Suppressor macrophage (primary cell): ENCODE measurements around the gene MKI67.
"Not testable (repeated sequence)": the region's sequence is repeated elsewhere in the genome, so short reads cannot be mapped to it uniquely, and the experiment has no call there.

Source experiments
- DNase-seq, 4 experiments: peaks; one replicate each; pipeline ENCODE4 v3.0.0-alpha.2; 2020 to 2022
- total RNA-seq, 17 experiments: gene quantifications; one replicate each; lab custom pipeline; 2026; ENCODE audit warnings: mixed read lengths in 6 of 17, inconsistent platforms in 3 of 17; lab: John Stamatoyannopoulos, UW

The MKI67 gene
- total RNA-seq: 15.5 to 645 (median 142) reads per million in 17 experiments

DNA sequence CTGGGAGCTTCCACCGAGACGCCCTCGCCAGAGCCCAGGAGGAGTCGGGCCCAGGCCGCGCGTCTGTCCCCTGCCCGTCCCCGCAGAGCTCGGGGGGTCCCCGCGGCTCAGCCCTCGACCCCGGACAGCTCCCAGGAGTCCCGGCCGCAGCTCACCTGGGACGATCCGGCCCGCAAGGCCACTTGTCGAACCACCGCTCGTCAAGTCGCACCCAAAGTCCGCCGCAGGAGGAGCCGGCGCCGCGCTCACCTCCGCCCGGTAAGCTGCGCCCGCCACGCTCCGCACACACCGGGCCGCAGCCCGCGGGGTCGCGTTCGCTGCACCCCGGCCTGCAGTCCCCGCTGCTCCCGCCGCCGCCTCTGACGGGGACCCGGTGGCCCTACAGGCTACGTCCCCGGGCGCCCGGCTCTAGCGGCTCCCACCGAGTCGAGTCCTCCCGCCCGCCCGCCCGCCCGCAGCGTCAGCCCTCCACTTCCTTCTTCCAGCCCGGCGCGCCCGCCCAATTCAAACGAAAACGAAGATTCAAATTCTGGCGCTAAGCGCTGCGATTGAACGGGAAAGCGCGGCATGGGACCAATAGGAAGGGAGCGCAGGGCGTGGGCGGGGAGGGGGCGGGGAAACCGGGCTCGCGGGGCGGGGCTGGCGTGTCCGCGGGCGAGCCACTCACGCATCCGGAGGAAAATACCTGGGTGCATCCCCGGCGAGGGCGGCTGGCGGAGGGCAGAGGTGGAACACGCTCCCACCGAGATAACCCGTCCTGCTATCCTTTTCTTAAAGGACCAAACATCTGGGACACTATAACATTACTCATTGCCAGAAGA lies at the start of gene MKI67:
Gene MKI67 (minus strand): TSS at position 480 of the 821 bp plus-strand sequence. CDS start 756 bp downstream, outside the sequence.
- peak; percentile 97 to 99 (median 97) for DNase-seq

DNA sequence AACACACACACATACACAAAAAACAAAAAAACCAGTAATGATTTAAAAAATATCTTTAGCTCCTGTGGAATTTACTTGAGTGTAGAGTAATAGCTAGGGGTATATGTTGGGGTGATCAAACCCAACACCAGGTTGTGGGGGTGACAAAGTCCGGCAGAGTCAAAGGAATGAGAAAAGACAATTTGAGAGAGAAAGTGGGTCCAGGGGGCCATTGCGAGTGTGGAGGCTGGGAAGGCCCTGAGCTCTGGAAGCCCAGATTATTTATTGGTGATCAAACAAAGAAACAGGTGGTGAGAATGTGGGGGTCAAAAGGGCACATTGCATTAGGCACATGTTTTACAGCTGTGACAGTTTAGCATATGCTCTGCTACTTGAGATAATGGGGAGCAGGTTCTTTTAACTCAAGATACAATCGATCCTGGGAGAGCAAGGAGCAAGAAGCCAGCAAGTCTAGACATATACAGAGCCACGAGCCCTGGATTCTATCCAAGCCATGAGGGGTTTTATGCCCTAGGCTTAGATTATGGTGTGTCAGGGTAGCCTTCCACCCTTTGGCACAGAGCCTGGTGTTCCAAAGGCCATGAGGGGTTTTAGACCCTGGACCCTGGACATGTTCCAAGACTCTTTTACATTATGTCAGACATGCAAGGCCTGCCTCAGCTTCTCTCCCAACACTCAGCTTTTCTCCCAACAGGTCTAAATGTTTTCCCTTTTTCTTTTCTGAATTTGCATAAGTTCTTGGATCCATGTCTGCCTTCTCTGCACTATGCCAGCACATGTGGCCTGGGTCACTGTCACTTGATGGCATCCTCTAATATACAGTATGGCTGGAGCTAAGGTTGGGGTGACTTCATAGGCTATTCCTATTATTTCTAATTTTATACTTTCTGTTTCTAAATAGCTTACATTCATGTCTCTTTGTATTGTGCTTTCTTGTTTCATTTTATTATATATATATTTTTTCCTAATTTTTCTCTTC lies 48.6 kb upstream of the MKI67 start:
- DNase-seq: no peak

DNA sequence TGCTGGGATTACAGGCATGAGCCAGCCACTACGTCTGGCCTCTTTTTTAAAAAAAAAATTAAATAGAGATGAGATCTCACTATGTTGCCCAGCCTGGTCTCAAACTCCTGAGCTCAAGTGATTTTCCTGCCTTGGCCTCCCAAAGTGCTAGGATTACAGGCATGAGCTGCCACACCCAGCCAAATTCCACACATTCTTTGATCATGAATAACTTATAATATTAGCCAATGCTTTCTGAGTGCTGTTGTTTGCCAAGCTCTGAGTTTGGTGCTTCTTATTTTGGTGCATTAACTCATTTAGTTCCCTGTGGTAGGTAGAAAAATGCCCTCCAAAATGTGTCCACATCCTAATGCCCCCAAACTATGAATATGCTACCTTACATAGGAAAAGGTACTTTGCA lies 47.2 kb upstream of the MKI67 start:
- DNase-seq: no peak

DNA sequence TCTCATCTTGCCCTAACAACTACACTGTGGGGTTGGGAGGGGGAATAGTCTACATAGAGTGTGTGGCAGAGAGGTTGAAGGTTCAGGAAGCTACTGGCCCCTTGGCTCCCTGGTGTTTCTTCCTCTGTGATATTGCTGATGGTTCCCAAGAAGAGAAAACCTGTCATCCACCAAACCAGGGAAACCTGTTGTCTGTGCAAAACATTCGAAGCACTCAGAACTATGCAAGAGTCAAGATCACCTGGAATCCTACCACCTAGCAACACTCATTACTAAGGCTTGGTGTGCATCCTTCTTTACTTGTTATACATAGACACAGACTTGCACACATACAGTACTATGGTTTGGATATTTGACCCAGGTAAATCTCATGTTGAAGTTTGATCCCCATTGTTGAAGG lies 46.5 kb upstream of the MKI67 start:
- DNase-seq: no peak

DNA sequence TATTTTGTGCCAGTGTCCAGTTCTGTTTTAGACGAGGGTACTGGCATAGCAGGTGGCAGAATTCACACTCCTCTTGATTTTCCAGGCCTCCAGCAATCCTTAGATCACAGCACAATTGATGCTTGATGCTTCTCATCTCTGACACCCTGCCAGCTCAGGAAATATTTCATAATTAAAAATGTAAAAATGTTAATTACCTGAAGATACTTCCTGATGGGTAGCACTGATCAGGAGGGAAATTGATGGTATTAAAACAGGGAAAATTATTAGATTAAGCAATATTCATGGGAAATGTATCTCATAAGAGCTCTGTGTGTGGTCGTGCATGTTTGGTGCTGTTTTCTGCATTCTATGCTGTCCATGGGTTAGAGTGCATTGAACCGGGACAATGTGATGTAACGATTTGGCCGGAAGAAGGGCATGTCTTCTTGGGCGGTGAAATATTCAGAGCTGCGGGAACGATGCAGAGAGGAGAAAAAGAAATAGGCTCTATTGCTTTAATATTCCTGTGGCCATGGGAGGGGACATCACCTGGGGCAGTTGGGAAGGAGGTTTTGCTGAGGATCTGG lies 43.7 kb upstream of the MKI67 start:
- no peak for DNase-seq

- DNase-seq: no peak
Observed at GRCh38 chr10:128167926-128168520, 41.8 kb upstream of the MKI67 start.

GRCh38 chr10:128167123-128167522 lies 40.9 kb upstream of the MKI67 start:
- DNase-seq: not testable (repeated sequence)

GRCh38 chr10:128166151-128166550 lies 39.9 kb upstream of the MKI67 start:
- no peak for DNase-seq

DNA sequence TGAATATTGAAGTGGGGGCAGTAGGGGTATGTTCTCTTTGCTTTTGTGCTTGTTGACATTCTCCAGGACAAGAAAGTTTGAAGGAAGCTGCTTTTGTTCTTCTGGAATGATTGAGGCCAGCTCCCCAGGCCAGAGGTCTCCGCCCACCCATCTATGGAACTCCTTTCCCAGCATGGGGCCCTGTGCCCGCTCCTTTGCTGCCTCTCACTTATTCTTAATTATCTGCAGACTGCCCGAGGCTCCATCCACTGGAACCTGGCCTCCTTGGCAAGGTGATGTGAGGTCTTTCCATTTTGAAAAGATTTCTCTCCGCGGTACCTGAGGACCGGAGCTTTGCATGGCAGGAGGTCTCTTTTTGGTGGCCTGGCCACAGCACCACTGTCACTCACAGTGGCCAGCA lies 39.3 kb upstream of the MKI67 start:
- no peak for DNase-seq

DNA sequence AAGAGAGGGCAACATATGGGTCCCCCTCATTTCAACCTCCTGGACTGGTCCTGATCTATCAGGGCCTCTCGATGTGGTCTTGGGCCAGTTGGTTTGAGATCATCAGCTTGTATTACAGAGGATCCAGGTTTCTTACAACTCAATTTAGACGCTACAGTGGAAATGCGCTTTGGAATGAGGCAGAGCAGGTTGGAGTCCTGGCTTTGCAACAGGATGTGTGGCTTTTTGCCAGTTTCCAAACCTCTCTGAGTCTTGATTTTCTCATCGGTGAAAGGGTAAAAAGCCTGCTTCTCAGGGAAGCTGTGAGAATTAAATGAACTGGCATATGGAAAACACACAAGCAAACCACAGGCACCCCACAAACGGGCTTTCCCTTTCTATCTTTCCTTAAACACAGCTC lies 37.5 kb upstream of the MKI67 start:
- DNase-seq: no peak

- peak; percentile 34 to 66 (median 50) for DNase-seq
Observed at GRCh38 chr10:128161031-128161430, 34.8 kb upstream of the MKI67 start.

GRCh38 chr10:128160297-128160711 lies 34.1 kb upstream of the MKI67 start:
- peak in 3 of 4 experiments; percentile 34 to 51 (median 43) for DNase-seq

GRCh38 chr10:128158021-128158795 lies 32.0 kb upstream of the MKI67 start:
- peak in 1 of 4 experiments; percentile 7 for DNase-seq

- DNase-seq: no peak
Observed at GRCh38 chr10:128156999-128157755, 31.0 kb upstream of the MKI67 start.

- DNase-seq: no peak
Observed at GRCh38 chr10:128152741-128153580, 26.7 kb upstream of the MKI67 start.

DNA sequence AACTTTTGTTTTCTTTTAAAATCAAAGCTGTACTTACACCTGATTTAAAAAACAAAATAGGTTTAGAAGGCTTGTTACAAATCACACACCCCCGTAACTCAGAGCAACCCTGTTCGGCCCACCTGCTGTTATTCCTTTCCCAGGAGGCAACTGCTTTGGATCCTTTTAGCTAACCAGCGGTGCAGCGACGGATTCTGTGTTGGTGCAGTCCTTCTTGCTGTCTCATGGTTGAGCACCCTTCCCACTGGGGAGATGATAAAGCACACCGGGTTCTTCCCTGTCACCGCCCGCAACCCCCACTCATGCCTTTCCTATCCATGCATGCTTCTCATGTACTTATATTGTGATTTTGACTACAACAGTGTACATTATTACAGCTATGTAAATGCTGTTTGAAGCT lies 24.8 kb upstream of the MKI67 start:
- no peak for DNase-seq

DNA sequence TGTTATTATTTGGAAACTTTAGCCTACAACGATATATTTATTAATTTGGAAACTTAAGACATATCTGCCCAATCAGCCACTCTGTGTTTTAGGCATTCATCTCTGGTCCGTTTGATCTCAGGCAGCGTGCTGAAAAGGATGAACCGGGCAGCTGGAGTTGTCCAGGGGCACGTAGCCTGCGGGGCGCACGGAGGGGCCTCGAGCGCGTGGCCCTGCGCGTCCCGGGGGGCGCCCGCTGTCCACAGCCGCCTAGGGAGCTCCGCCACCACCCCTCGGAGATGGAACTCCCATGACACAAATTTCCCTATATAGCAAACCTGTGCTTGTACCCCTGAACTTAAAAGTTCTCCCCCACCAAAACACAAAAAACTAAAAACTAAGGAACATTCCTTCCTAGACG lies 24.3 kb upstream of the MKI67 start:
- no peak for DNase-seq

DNA sequence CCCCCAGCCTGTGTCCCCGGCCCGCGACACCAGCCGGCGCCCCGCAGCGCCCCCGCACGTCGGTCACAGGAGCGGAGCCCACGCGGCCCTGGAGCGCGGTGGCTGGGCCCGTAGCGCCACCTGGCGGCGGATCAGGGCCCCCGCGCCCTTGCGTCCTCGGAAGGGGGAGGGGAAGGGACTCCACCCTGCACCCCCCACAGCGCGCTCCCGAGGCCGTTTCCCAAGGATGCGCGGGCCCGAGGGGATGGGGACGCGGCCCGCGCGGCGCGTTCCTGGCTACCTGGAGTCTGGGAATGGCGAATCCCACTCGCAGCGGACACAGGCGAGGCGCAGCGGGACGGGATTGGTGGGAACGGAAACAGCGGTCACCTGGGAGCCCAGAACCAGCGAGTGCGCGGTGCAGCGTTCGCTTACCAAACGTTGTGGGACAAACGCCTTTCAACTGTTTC lies 23.8 kb upstream of the MKI67 start:
- peak; percentile 83 to 95 (median 91) for DNase-seq

GRCh38 chr10:128149267-128150014 lies 23.2 kb upstream of the MKI67 start:
- DNase-seq: peak in 1 of 4 experiments; percentile 13
